A673 (cell line): ENCODE measurements around the gene CAMK2A. TPM values are rescaled to one million over a fixed set of nuclear protein-coding genes. Genes with fewer than 3 reads are reported as not detected.

Source experiments
- BruUV-seq: library from RNA; stranded (reverse); fragments of 400-500 nt; replicated peaks from 2 replicates; lab custom pipeline; 2021; lab: Mats Ljungman, UMichigan
- CTCF ChIA-PET: fragments of 300-600 bp; sonication (Branson Sonifier 250); formaldehyde crosslinking; loops from one replicate; lab custom pipeline; 2022; ENCODE audit warnings: antibody characterized with exemption; lab: Charles Lee
- POLR2A ChIA-PET: fragments of 300-600 bp; sonication (Branson Sonifier 250); formaldehyde crosslinking; loops from one replicate; lab custom pipeline; 2022; ENCODE audit warnings: antibody characterized with exemption; ENCODE audit not compliant: low non-redundant PET; lab: Charles Lee
- DNase-seq: peaks from one replicate; pipeline ENCODE4 v3.0.0-alpha.2; 2015; ENCODE audit warnings: low spot score
- H3K27ac ChIP-seq: fragments of 200-600 bp; sonication (generic); 2 replicates; pipeline ENCODE4 v1.5.1; 2016; ENCODE audit warnings: mixed run types, low read depth, mild to moderate bottlenecking, mixed read lengths, antibody characterized with exemption, low read length; ENCODE audit not compliant: poor library complexity, severe bottlenecking
- H3K27me3 ChIP-seq: fragments of 200-600 bp; sonication (generic); replicated peaks from 2 replicates; pipeline ENCODE4 v1.6.1; 2017; ENCODE audit warnings: mixed run types, low read depth, mild to moderate bottlenecking, mixed read lengths, antibody characterized with exemption, low read length; ENCODE audit not compliant: insufficient read depth, poor library complexity
- H3K36me3 ChIP-seq: fragments of 200-600 bp; sonication (generic); 2 replicates; pipeline ENCODE4 v1.6.1; 2016; ENCODE audit warnings: mixed run types, mild to moderate bottlenecking, mixed read lengths, antibody characterized with exemption, low read length; ENCODE audit not compliant: insufficient read depth, poor library complexity, severe bottlenecking
- H3K4me1 ChIP-seq: fragments of 200-600 bp; sonication (generic); 2 replicates; pipeline ENCODE4 v1.6.1; 2017; ENCODE audit warnings: mixed run types, mild to moderate bottlenecking, mixed read lengths, antibody characterized with exemption, low read length; ENCODE audit not compliant: insufficient read depth, poor library complexity, severe bottlenecking
- H3K4me3 ChIP-seq: fragments of 200-600 bp; sonication (generic); 2 replicates; pipeline ENCODE4 v1.5.1; 2016; ENCODE audit warnings: low read depth, mixed run types, mild to moderate bottlenecking, mixed read lengths, low read length; ENCODE audit not compliant: poor library complexity, severe bottlenecking
- H3K9me3 ChIP-seq: fragments of 200-600 bp; sonication (generic); 2 replicates; pipeline ENCODE4 v1.6.1; 2016; ENCODE audit warnings: mixed run types, low read depth, mild to moderate bottlenecking, mixed read lengths, antibody characterized with exemption, low read length; ENCODE audit not compliant: poor library complexity, severe bottlenecking
- EZH2 ChIP-seq: fragments of 200-600 bp; sonication (generic); IDR thresholded peaks from 2 replicates; pipeline ENCODE4 v1.6.1; 2017; ENCODE audit warnings: borderline replicate concordance, low read depth, mild to moderate bottlenecking, mixed read lengths, antibody characterized with exemption, low read length; ENCODE audit not compliant: poor library complexity, severe bottlenecking
- intact Hi-C: fragments of 100-400 bp; cut with micrococcal nuclease; formaldehyde crosslinking; loops from one replicate; pipeline ENCODE4 v1.10.0; 2022; ENCODE audit not compliant: unreplicated experiment
- total RNA-seq: library from RNA; stranded (reverse); gene quantifications from 2 replicates; pipeline ENCODE4 v1.2.3, GENCODE V29; 2021
- TF ChIP-seq, protein P1 (sequence below): fragments of 300-800, 200-600 bp; sonication (generic); conservative IDR thresholded peaks from 2 replicates; pipeline ENCODE4 v1.5.1; 2017; ENCODE audit warnings: low read depth, mild to moderate bottlenecking, antibody characterized with exemption, low read length, moderate library complexity, mixed read lengths

The CAMK2A gene
- total RNA-seq, 1 experiment from 2014 or later: not detected

DNA sequence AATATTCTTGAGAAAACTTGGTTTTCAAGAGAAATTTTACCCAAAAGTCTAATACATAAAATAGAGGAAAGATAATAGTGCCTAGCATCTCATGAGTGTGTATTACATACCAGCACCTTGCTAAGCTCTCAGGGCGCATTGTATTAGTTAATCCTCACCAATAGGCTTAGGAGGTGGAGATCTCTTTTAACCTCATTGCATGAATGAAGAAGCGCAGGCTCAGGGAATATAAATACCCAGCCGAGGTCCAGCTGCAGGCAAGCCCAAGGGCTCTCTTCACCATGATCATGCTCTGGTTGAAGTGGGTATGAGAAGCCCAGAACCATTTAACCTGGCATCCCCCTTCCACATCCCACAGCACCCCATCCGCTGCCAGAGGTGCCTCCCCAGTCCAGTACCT lies 46.0 kb downstream of the CAMK2A start:
- intact Hi-C loops: no loop called here
- Histone ChIP-seq H3K4me1 (no peaks in the 10 kb centered on the region), H3K36me3 (no peaks in the 10 kb centered on the region), H3K27me3 (no peaks in the 10 kb centered on the region), H3K4me3 (no peak overlapping the region), H3K9me3 (no peaks in the 10 kb centered on the region), H3K27ac (no peak overlapping the region)
- BruUV-seq: no TSS peak
- POLR2A ChIA-PET: no interaction called here
- TF ChIP-seq, protein P1, sequence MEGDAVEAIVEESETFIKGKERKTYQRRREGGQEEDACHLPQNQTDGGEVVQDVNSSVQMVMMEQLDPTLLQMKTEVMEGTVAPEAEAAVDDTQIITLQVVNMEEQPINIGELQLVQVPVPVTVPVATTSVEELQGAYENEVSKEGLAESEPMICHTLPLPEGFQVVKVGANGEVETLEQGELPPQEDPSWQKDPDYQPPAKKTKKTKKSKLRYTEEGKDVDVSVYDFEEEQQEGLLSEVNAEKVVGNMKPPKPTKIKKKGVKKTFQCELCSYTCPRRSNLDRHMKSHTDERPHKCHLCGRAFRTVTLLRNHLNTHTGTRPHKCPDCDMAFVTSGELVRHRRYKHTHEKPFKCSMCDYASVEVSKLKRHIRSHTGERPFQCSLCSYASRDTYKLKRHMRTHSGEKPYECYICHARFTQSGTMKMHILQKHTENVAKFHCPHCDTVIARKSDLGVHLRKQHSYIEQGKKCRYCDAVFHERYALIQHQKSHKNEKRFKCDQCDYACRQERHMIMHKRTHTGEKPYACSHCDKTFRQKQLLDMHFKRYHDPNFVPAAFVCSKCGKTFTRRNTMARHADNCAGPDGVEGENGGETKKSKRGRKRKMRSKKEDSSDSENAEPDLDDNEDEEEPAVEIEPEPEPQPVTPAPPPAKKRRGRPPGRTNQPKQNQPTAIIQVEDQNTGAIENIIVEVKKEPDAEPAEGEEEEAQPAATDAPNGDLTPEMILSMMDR: no peak
- no peak for TF ChIP-seq EZH2
- CTCF ChIA-PET: no interaction called here
- no peak for DNase-seq

DNA sequence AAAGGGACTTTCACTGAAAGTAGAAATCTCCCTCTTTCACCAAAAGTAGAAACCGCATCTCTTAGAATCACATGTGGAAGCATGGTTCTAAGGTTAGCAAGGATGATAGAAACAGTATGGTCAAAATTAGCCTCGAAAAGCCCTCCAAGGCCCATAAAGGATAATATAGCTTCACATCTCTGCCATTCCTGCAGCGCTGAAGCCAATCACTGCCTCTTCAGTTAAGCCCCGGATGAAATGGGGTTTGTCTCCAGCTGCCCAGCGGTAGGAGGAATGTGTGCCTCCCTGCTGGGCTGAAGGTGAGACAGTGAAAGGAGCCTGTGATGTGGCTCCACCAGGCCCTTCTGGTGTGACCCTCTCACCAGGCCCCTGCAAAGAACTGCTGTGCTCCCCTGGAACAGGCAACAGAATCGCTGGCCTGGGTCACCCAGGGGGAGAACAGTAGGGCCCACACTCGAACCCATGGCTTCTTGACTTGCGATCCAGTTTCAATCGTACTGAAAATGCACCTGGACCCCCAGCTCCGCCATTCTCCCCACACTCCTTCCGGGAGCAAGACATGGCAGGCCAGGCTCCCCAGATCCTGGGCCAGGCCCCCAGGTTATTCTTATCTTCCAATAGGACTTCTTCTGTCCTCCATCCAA lies 47.2 kb downstream of the CAMK2A start:
- CTCF ChIA-PET: no interaction called here
- intact Hi-C loops: no loop called here
- H3K9me3 ChIP-seq: no peaks in the 10 kb centered on the region
- no peaks in the 10 kb centered on the region for H3K36me3 ChIP-seq
- TF ChIP-seq, protein P1: no peak
- TF ChIP-seq EZH2: no peak
- no peaks in the 10 kb centered on the region for H3K27me3 ChIP-seq
- DNase-seq: no peak
- no peak overlapping the region for H3K27ac ChIP-seq
- BruUV-seq: no TSS peak
- H3K4me3 ChIP-seq: no peak overlapping the region
- POLR2A ChIA-PET: no interaction called here
- no peaks in the 10 kb centered on the region for H3K4me1 ChIP-seq

DNA sequence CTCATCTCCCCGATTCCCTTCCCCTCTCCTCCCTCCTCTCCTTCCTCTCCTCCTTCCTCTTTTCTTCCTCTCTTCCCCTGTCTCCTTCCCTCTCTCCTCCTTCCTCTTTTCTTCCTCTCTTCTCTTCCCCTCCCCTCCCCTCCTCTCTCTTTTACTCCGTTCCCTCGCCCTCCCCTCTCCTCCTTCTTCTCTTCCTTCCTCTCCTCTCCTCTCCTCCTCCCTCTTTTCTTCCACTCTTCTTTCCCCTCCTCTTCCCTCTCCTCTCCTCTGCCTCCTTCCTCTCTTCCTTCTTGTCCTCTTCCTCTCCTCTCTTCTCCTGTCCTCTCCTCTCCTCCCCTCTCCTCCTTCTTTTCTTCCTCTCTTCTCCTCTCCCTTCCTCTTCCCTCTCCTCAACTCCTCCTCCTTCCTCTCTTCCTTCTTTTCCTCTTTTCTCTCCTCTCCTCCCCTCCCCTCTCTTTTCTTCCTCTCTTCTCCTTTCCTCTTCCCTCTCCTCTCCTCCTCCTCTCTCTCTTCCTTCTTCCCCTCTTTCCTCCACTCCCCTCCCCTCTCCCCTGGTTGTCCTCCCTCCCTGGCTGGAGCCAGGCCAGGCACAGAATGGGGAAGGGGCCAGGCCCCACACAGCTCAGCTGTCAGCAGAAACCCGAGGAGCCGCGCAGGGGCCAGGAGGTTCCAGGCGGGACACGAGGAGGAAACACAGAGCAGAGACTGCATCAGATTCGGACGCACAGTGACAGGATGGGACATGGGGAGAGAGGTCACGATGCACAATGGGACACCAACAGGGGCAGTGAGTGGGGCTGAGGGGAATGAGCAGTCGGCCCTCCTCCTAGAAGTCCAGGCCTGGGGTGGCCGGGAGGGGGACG lies 48.0 kb downstream of the CAMK2A start:
- TF ChIP-seq, protein P1: no peak
- no peak for TF ChIP-seq EZH2
- ChIA-PET CTCF (no interaction called here), POLR2A (no interaction called here)
- Histone ChIP-seq H3K4me1 (no peaks in the 10 kb centered on the region), H3K27ac (no peak overlapping the region), H3K4me3 (no peak overlapping the region), H3K36me3 (no peaks in the 10 kb centered on the region), H3K27me3 (no peaks in the 10 kb centered on the region), H3K9me3 (no peaks in the 10 kb centered on the region)
- BruUV-seq: no TSS peak
- no peak for DNase-seq
- intact Hi-C loops: no loop called here
